Measurements from ENCODE around the gene SLC28A1. TPM values are rescaled to one million over a fixed set of nuclear protein-coding genes. Genes with fewer than 3 reads are reported as not detected.

Gene SLC28A1
- total and polyA plus RNA-seq, 2 of the 4 experiments (the other 2 are of a cell fraction): not detected

- intact Hi-C loops (cut with micrococcal nuclease): no loop called here
- no peak overlapping the region for H3K27ac ChIP-seq (ENCODE audit: insufficient read depth, low read length)
- TF ChIP-seq FOS (IDR thresholded peaks at IDR 0.05; ENCODE audit: low read depth, low read length) (no peak), MAFK (IDR thresholded peaks at IDR 0.05; ENCODE audit: low read depth, low read length) (no peak), RCOR1 (IDR thresholded peaks at IDR 0.05; ENCODE audit: insufficient replicate concordance, low read length) (no peak), CEBPB (IDR thresholded peaks at IDR 0.05; ENCODE audit: low read depth, low read length) (no peak), MAZ (IDR thresholded peaks at IDR 0.05; ENCODE audit: borderline replicate concordance, low read depth, low read length) (no peak), ELK1 (IDR thresholded peaks at IDR 0.05; ENCODE audit: borderline replicate concordance, low read depth, low read length) (no peak), CTCF (conservative IDR thresholded peaks at IDR 0.05; ENCODE audit: low read depth, low read length) (no peak), MXI1 (IDR thresholded peaks at IDR 0.05; ENCODE audit: borderline replicate concordance, low read depth, low read length) (no peak), NFE2L2 (IDR thresholded peaks at IDR 0.05; ENCODE audit: low read depth, low read length) (no peak), CHD1 (IDR thresholded peaks at IDR 0.05; ENCODE audit: low read depth, low read length) (no peak), BHLHE40 (IDR thresholded peaks at IDR 0.05; ENCODE audit: low read depth, low read length) (no peak), RFX5 (IDR thresholded peaks at IDR 0.05; ENCODE audit: low read depth, low read length) (no peak), POLR2A (IDR thresholded peaks at IDR 0.05; ENCODE audit: low read depth, low read length) (no peak), RAD21 (IDR thresholded peaks at IDR 0.05; ENCODE audit: low read length) (no peak), SMC3 (IDR thresholded peaks at IDR 0.05; ENCODE audit: low read depth, low read length) (no peak)
These were observed 26.6 kb downstream of the SLC28A1 start for GRCh38 chr15:84910928-84911623.

More at GRCh38 chr15:84910928-84911623, 26.6 kb downstream of the SLC28A1 start:
- peak overlapping the region; percentile 70 for H2AFZ ChIP-seq (replicated peaks; ENCODE audit: low read length, poor library complexity)
- H3K9me1 ChIP-seq (ENCODE audit: insufficient read depth, low read length): peaks cover 21% of the 10 kb centered on the region
- H2BK120ac ChIP-seq (ENCODE audit: low read depth, low read length): peak overlapping the region; percentile 91
- H3K23ac ChIP-seq (ENCODE audit: low read depth, low read length): no peak overlapping the region
- H4K20me1 ChIP-seq (ENCODE audit: insufficient read depth, low read length): no peaks in the 10 kb centered on the region
- ATAC-seq (ENCODE audit: low read depth) (no peak), DNase-seq (no peak)
- peak overlapping the region; percentile 60 for H2AK5ac ChIP-seq (ENCODE audit: low read depth, low read length)
- H4K8ac ChIP-seq (ENCODE audit: low read depth in 2 of 2, low read length in 2 of 2): peak overlapping the region; percentile 53 to 93; a peak in 3 of 4 replicates
- peaks cover 20% of the 10 kb centered on the region for H3K4me1 ChIP-seq (ENCODE audit: control insufficient read depth, insufficient read depth, low read length)
- H4K91ac ChIP-seq (ENCODE audit: insufficient read depth, low read depth, low read length): peak overlapping the region; percentile 77
- H3K27me3 ChIP-seq (ENCODE audit: control insufficient read depth, insufficient read depth, low read length): no peaks in the 10 kb centered on the region
- H3K36me3 ChIP-seq (ENCODE audit: control insufficient read depth, insufficient read depth, low read length): no peaks in the 10 kb centered on the region
- no peaks in the 10 kb centered on the region for H3K9me3 ChIP-seq (ENCODE audit: control insufficient read depth, insufficient read depth, low read length)
- peak overlapping the region; percentile 33; the same call in 1 of the 2 replicates for H3K18ac ChIP-seq (ENCODE audit: low read depth, low read length)
- H2BK15ac ChIP-seq (ENCODE audit: low read depth, low read length): peak overlapping the region; percentile 88; the same call in 2 of the 3 replicates
- no TSS peak for BruUV-seq (replicated peaks)
- no peak overlapping the region for H3K9ac ChIP-seq (ENCODE audit: low read depth, low read length)
- dilution Hi-C loops (cut with HindIII; ENCODE audit: low sequenced_read_pairs, unreplicated experiment): no loop called here
- H3K4me2 ChIP-seq (ENCODE audit: low read depth, low read length): no peak overlapping the region
- H3K14ac ChIP-seq (replicated peaks; ENCODE audit: low read depth, low read length): peak overlapping the region; percentile 82
- peak overlapping the region; percentile 15; the same call in 1 of the 2 replicates for H4K5ac ChIP-seq (ENCODE audit: low read depth, low read length)
- ChIA-PET POLR2A (ENCODE audit: unreplicated experiment) (no interaction called here), CTCF (no interaction called here)
- no peak overlapping the region for H3K4me3 ChIP-seq (ENCODE audit: insufficient read depth, low read depth, low read length)
- H2AK9ac ChIP-seq (replicated peaks; ENCODE audit: low read depth, low read length, poor library complexity): peak overlapping the region; percentile 77
- H2BK5ac ChIP-seq (ENCODE audit: low read depth, low read length, poor library complexity, severe bottlenecking): peak overlapping the region; percentile 96
- peak overlapping the region; percentile 86 for H3K4ac ChIP-seq (ENCODE audit: low read depth, low read length)
- peak overlapping the region; percentile 66; the same call in 1 of the 2 replicates for H2BK20ac ChIP-seq (ENCODE audit: low read depth, low read length)
- in situ Hi-C loops (cut with MboI; ENCODE audit: low sequenced_read_pairs): no loop called here
- H3K56ac ChIP-seq (ENCODE audit: extremely low read depth, insufficient read depth, low read length): no peak overlapping the region
- WGBS, 2 experiments (ENCODE audit: extremely low coverage in 2 of 2, insufficient read length in 1 of 2): 100% methylated on average over 2 of the region's 17 CpGs; no CpG with 5 or more reads in 1 of the 2 experiments
- H3K79me1 ChIP-seq (ENCODE audit: low read depth in 1 of 2, low read length in 2 of 2): no peaks in the 10 kb centered on the region
